T-helper 2 cell (primary cell): ENCODE results near the gene SALL4.

Experiments
- DNase-seq, 5 experiments: peaks; one replicate each; pipeline versions ENCODE4 v3.0.0 to v3.0.0-alpha.2; 2012 to 2022

The SALL4 gene

DNA sequence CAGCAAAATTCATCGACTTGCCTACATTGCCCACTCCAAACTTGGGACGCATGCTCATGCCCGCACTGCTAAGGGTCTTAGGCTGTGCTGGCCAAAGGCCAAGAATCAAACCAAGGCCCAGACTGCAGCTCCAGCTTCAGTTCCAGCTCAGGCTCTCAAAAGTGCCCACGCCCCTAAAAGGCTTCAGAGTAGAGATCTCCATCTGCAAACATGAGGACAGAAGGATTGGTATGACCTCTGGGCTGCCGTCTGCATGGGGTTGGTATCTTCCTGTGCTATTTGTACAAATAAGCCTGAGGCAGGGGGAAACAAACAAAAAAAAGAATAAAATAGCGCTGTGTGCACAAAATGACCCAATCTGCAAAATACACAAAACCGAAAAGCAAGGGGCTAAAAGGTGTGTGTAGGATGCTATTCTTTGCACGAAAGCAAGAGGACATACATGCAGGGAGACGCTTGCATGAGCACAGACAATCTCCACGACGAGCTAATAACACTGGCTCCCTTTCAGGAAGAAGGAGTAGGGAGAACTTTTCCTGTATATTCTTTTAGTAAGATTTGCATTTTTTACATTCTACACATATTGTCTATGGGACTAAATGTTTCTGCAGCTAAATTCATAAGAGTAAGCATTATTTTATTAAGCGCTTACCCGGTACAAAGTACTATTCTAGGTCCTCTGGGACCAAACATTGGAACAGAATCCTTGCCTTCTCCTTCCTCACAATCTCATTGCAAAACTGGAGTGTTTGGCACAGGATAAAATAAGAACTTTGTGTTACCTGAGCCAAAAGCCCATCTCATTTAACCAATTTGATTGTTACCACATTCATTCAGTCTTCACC, 67.2 kb downstream of the SALL4 start:
- DNase-seq: no peak

DNA sequence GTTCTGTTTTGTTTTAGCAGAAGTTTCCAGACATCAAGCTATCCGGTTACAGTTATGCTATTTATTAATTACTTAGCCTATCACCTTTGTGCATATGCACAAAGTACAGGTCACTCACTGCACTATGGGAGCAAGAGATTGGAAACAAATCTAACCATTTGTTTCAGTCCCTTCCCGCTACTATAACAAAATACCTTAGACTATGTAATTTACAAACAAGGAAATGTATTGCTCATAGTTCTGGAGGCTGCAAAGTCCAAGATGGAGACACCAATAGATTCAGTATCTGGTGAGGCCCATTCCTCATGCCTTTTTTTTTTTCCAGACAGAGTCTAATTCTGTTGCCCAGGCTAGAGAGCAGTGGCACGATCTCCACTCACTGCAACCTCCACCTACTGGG, 69.3 kb downstream of the SALL4 start:
- DNase-seq: no peak
